BE2C (cell line): ENCODE data around the gene DRD4.
"Not testable (repeated sequence)": the region's sequence is repeated elsewhere in the genome, so short reads cannot be mapped to it uniquely, and the experiment has no call there.

Source experiments
- DNase-seq: peaks from one replicate; pipeline ENCODE4 v3.0.0-alpha.2; 2020
- H3K27me3 ChIP-seq: fragments of 250-450 bp; sonication (Bioruptor Pico); 2 replicates; pipeline ENCODE4 v1.5.1; 2020; ENCODE audit warnings: mild to moderate bottlenecking
- H3K36me3 ChIP-seq: fragments of 250-450 bp; sonication (Bioruptor Pico); 2 replicates; pipeline ENCODE4 v1.5.1; 2020; ENCODE audit warnings: mild to moderate bottlenecking
- H3K4me1 ChIP-seq: fragments of 250-450 bp; sonication (Bioruptor Pico); 2 replicates; pipeline ENCODE4 v1.5.1; 2020
- H3K4me3 ChIP-seq: 2 replicates; pipeline ENCODE4 v1.5.1; 2011; ENCODE audit warnings: low read depth, low read length
- H3K9me3 ChIP-seq: fragments of 250-450 bp; sonication (Bioruptor Pico); 2 replicates; pipeline ENCODE4 v1.5.1; 2020
- TF ChIP-seq, protein P1 (sequence below): IDR thresholded peaks from 2 replicates; pipeline ENCODE4 v1.5.1; 2012; ENCODE audit warnings: mild to moderate bottlenecking, low read depth, low read length

Gene DRD4

GRCh38 chr11:643366-643765 lies 6.3 kb downstream of the DRD4 start:
- Histone ChIP-seq H3K4me1 (no peaks in the 10 kb centered on the region), H3K9me3 (no peaks in the 10 kb centered on the region), H3K4me3 (no peak overlapping the region), H3K36me3 (no peaks in the 10 kb centered on the region), H3K27me3 (no peaks in the 10 kb centered on the region)
- TF ChIP-seq, protein P1, sequence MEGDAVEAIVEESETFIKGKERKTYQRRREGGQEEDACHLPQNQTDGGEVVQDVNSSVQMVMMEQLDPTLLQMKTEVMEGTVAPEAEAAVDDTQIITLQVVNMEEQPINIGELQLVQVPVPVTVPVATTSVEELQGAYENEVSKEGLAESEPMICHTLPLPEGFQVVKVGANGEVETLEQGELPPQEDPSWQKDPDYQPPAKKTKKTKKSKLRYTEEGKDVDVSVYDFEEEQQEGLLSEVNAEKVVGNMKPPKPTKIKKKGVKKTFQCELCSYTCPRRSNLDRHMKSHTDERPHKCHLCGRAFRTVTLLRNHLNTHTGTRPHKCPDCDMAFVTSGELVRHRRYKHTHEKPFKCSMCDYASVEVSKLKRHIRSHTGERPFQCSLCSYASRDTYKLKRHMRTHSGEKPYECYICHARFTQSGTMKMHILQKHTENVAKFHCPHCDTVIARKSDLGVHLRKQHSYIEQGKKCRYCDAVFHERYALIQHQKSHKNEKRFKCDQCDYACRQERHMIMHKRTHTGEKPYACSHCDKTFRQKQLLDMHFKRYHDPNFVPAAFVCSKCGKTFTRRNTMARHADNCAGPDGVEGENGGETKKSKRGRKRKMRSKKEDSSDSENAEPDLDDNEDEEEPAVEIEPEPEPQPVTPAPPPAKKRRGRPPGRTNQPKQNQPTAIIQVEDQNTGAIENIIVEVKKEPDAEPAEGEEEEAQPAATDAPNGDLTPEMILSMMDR = no peak
- DNase-seq = no peak

DNA sequence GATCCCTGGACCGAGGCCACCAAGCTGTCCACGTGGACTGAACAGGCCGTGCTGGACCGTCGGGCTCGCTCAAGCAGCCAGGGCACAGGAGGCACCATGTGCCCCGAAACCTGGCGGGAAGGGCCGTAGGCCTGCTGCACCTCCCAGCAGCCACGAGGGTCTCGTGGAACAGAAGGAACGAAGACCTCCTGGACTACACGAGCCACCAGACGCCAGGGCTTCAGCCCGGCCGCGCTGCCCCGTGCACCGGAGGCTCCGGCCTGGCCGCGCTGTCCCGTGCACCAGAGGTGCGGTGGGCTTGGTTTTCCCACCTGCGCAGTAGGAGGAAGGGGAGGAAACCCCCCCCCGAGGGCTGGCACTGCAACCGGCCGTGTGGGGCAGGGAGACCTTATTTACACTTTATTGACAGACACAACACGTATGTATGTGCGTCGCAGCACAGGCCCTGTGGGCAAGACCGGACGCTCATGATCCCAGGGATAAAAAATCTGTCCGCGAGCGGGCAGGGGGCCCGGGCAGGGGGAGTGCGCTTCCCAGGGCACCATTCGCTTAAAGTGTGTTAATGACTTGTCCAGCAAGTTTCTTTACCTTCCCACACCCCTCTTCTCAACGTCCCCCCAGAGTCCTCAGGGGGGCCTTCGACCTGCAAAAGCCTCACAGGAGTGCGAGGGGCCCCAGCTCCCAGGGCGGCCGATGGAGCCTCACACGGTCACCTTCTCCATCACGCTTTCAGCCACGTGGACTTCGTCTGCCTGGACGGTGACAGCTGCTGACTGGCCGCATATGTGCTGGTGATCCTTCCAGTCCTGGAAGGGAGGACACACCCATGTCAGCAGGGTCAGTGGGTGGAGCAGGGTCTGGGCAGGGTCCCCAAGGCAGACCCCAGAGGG lies 7.0 kb downstream of the DRD4 start:
- H3K4me1 ChIP-seq = no peaks in the 10 kb centered on the region
- no peaks in the 10 kb centered on the region for H3K36me3 ChIP-seq
- no peak overlapping the region for H3K4me3 ChIP-seq
- TF ChIP-seq, protein P1 = no peak
- DNase-seq = no peak
- no peaks in the 10 kb centered on the region for H3K27me3 ChIP-seq
- H3K9me3 ChIP-seq = no peaks in the 10 kb centered on the region

GRCh38 chr11:645536-645935 lies 8.5 kb downstream of the DRD4 start:
- no peak for DNase-seq
- Histone ChIP-seq H3K4me1 (no peaks in the 10 kb centered on the region), H3K27me3 (no peaks in the 10 kb centered on the region), H3K9me3 (no peaks in the 10 kb centered on the region), H3K36me3 (no peaks in the 10 kb centered on the region), H3K4me3 (no peak overlapping the region)
- TF ChIP-seq, protein P1 = no peak

DNA sequence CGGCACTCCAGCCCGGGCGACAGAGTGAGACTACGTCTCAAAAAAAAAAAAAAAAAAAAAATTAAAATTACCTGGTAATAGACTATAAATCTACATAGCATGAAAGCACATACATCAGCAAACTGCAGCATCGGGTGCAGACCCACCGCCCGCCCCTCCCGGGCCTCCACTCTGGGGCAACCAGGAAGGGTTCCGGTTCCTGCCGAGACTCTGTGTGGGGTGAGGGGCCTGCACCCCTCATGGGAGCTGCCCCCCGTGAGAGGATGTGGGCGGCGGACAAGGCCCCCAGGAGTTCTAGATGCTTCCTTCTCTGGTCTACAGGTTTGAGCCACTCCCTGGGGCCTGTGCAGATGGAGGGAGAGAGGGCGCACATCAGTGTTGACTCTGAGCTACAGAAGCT lies 9.1 kb downstream of the DRD4 start:
- no peaks in the 10 kb centered on the region for H3K27me3 ChIP-seq
- H3K9me3 ChIP-seq = no peaks in the 10 kb centered on the region
- TF ChIP-seq, protein P1 = no peak
- H3K4me3 ChIP-seq = no peak overlapping the region
- DNase-seq = no peak
- H3K36me3 ChIP-seq = no peaks in the 10 kb centered on the region
- H3K4me1 ChIP-seq = no peaks in the 10 kb centered on the region

DNA sequence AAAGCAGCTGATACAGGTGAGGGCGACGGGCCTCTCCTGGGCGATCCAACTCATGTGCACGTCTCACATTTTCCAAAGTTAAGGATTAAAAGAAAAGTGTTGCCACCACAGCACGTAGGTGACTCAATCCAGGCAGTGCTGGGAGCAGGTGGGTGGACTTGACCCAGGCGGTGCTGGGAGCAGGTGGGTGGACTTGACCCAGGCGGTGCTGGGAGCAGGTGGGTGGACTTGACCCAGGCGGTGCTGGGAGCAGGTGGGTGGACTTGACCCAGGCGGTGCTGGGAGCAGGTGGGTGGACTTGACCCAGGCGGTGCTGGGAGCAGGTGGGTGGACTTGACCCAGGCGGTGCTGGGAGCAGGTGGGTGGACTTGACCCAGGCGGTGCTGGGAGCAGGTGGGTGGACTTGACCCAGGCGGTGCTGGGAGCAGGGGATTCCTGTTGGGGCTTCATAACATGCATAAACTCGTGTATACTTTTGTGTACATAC lies 10.6 kb downstream of the DRD4 start:
- not testable (repeated sequence) for H3K4me3 ChIP-seq, H3K9me3 ChIP-seq

DNA sequence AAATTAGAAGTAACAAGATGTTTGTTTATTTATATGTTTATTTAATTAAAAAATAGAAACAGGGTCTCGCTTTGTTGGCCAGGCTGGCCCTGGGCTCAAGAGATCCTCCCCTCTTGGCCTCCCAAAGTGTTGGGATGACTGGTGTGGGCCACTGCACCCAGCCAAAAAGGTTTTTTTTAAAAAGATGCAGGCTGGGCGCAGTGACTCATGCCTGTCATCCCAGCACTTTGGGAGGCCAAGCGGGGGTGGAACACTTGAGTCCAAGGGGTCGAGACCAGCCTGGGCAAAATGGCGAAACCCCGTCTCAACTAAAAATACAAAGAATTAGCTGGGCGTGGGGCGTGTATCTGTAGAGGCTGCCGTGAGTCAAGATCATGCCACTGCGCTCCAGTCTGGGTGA lies 13.4 kb downstream of the DRD4 start:
- Histone ChIP-seq H3K27me3 (no peaks in the 10 kb centered on the region), H3K4me1 (no peaks in the 10 kb centered on the region), H3K9me3 (no peaks in the 10 kb centered on the region), H3K36me3 (no peaks in the 10 kb centered on the region), H3K4me3 (no peak overlapping the region)
- TF ChIP-seq, protein P1 = no peak
- no peak for DNase-seq

More for the DNA sequence above, 10.6 kb downstream of the DRD4 start:
- not testable (repeated sequence) for H3K27me3 ChIP-seq, DNase-seq, H3K4me1 ChIP-seq, H3K36me3 ChIP-seq

- not testable (repeated sequence) for H3K36me3 ChIP-seq, DNase-seq, H3K27me3 ChIP-seq, H3K4me3 ChIP-seq, H3K9me3 ChIP-seq, H3K4me1 ChIP-seq
Observed at GRCh38 chr11:653136-653535, 16.1 kb downstream of the DRD4 start.
